Lung (tissue), 12 donors: ENCODE results near the gene ZCCHC24. TPM values are rescaled to one million over a fixed set of nuclear protein-coding genes. Genes with fewer than 3 reads are reported as not detected.

Experiments
- ATAC-seq: fragments of 200-7000 bp; cut with Tn5 transposase; one replicate; pipeline ENCODE4 v1.9.1; 2020; ENCODE audit warnings: moderate number of reproducible peaks; ENCODE audit not compliant: insufficient read depth, low FRiP score
- DNase-seq, 3 donors: peaks; one replicate each; pipeline ENCODE4 v3.0.0-alpha.2; 2013 to 2017
- H3K27ac ChIP-seq, 2 donors: one replicate each; pipeline ENCODE4 v1.5.1; 2013; ENCODE audit warnings: mild to moderate bottlenecking in 2 of 2, moderate library complexity in 2 of 2, control low read depth in 1 of 2, inconsistent platforms in 1 of 2, low read depth in 1 of 2, low read length in 1 of 2
- H3K27me3 ChIP-seq, 3 donors: one replicate each; pipeline ENCODE4 v1.5.1; 2013; ENCODE audit warnings: low read length in 2 of 3; ENCODE audit not compliant: control insufficient read depth in 3 of 3, insufficient read depth in 3 of 3
- H3K36me3 ChIP-seq, 4 donors: one replicate each; pipeline ENCODE4 v1.5.1; 2013; ENCODE audit warnings: low read length in 4 of 4, mild to moderate bottlenecking in 1 of 4, moderate library complexity in 1 of 4; ENCODE audit not compliant: control insufficient read depth in 4 of 4, insufficient read depth in 4 of 4
- H3K4me1 ChIP-seq, 5 donors: one replicate each; pipeline ENCODE4 v1.5.1; 2013; ENCODE audit warnings: low read length in 5 of 5, mild to moderate bottlenecking in 2 of 5, moderate library complexity in 1 of 5; ENCODE audit not compliant: control insufficient read depth in 5 of 5, insufficient read depth in 5 of 5
- H3K4me3 ChIP-seq: one replicate; pipeline ENCODE4 v1.5.1; 2013; ENCODE audit warnings: mild to moderate bottlenecking, control low read depth, moderate library complexity
- H3K9ac ChIP-seq, 2 donors: one replicate each; pipeline ENCODE4 v1.5.1; 2013; ENCODE audit warnings: low read length in 2 of 2, control low read depth in 1 of 2; ENCODE audit not compliant: insufficient read depth in 1 of 2
- H3K9me3 ChIP-seq, 4 donors: one replicate each; pipeline ENCODE4 v1.5.1; 2013; ENCODE audit warnings: low read length in 3 of 4, mild to moderate bottlenecking in 1 of 4, moderate library complexity in 1 of 4; ENCODE audit not compliant: control insufficient read depth in 4 of 4, insufficient read depth in 3 of 4
- WGBS, 2 donors: extraction: QIAGEN DNeasy Blood & Tissue Kit; methylation state at CpG; one replicate each; pipeline ENCODE4 v1.1.7; 2013; 5-methylcytosine and 5-hydroxymethylcytosine counted together
- polyA plus RNA-seq, 2 donors: library from polyadenylated mRNA; stranded (reverse); fragments of 200-250 nt; gene quantifications; one replicate each; pipeline ENCODE4 v1.2.1, GENCODE V29; 2013
- total RNA-seq, 2 donors: library from RNA; depleted of rRNA in 1 of 2; stranded (reverse); fragments of >200 nt in 1 of 2; gene quantifications; one replicate each; pipeline ENCODE4 v1.2.1, GENCODE V29; 2014 to 2021
- TF ChIP-seq, protein P1 (sequence below): IDR thresholded peaks from 2 replicates; pipeline ENCODE4 v1.5.1; 2012; ENCODE audit warnings: mild to moderate bottlenecking; ENCODE audit errors: control extremely low read depth, extremely low read depth
- donor health status: control.
- donor health status: control.
- donor health status: Bipolar disorder and iron deficiency.
- donor health status: healthy.
- donor health status: DM: yes; HTN: yes; CAD: no.

The ZCCHC24 gene
- total and polyA plus RNA-seq, 4 donors = 10.4 to 33.5 (median 13.5) TPM

GRCh38 chr10:79380946-79381721 lies 64.3 kb downstream of the ZCCHC24 start:
- WGBS, 2 donors = 73 to 88% methylated on average over 9 of the region's 9 CpGs
- TF ChIP-seq, protein P1, sequence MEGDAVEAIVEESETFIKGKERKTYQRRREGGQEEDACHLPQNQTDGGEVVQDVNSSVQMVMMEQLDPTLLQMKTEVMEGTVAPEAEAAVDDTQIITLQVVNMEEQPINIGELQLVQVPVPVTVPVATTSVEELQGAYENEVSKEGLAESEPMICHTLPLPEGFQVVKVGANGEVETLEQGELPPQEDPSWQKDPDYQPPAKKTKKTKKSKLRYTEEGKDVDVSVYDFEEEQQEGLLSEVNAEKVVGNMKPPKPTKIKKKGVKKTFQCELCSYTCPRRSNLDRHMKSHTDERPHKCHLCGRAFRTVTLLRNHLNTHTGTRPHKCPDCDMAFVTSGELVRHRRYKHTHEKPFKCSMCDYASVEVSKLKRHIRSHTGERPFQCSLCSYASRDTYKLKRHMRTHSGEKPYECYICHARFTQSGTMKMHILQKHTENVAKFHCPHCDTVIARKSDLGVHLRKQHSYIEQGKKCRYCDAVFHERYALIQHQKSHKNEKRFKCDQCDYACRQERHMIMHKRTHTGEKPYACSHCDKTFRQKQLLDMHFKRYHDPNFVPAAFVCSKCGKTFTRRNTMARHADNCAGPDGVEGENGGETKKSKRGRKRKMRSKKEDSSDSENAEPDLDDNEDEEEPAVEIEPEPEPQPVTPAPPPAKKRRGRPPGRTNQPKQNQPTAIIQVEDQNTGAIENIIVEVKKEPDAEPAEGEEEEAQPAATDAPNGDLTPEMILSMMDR = no peak
- Histone ChIP-seq H3K27ac (peak overlapping the region in 1 of 2 donors; percentile 83), H3K9me3 (no peaks in the 10 kb centered on the region), H3K27me3 (no peaks in the 10 kb centered on the region), H3K36me3 (peaks cover 0 to 6% (median 2%) of the 10 kb centered on the region in 4 donors), H3K4me1 (peaks cover 13 to 43% (median 20%) of the 10 kb centered on the region in 5 donors), H3K9ac (no peak overlapping the region), H3K4me3 (no peak overlapping the region)
- DNase-seq (peak in 2 of 3 donors; percentile 9 to 43), ATAC-seq (no peak)

GRCh38 chr10:79380125-79380945 lies 65.1 kb downstream of the ZCCHC24 start:
- Histone ChIP-seq H3K9ac (no peak overlapping the region), H3K9me3 (no peaks in the 10 kb centered on the region), H3K27me3 (no peaks in the 10 kb centered on the region), H3K4me1 (peaks cover 13 to 43% (median 20%) of the 10 kb centered on the region in 5 donors), H3K4me3 (no peak overlapping the region), H3K27ac (peak overlapping the region in 1 of 2 donors; percentile 90), H3K36me3 (peaks cover 0 to 4% (median 1%) of the 10 kb centered on the region in 4 donors)
- no peak for ATAC-seq
- WGBS, 2 donors = 63 to 77% methylated on average over 14 of the region's 14 CpGs
- TF ChIP-seq, protein P1 = no peak
- peak; percentile 73 to 90 (median 81) for DNase-seq

- TF ChIP-seq, protein P1 = no peak
- Histone ChIP-seq H3K4me3 (no peak overlapping the region), H3K9me3 (no peaks in the 10 kb centered on the region), H3K4me1 (peaks cover 14 to 43% (median 20%) of the 10 kb centered on the region in 5 donors), H3K27me3 (no peaks in the 10 kb centered on the region), H3K27ac (peak overlapping the region in 1 of 2 donors; percentile 90), H3K9ac (no peak overlapping the region), H3K36me3 (peaks cover 0 to 4% (median 1%) of the 10 kb centered on the region in 4 donors)
- 67 to 81% methylated on average over 9 of the region's 9 CpGs for WGBS, 2 donors
- DNase-seq = peak; percentile 50 to 68 (median 64)
- ATAC-seq = no peak
Observed at GRCh38 chr10:79379512-79380124, 65.8 kb downstream of the ZCCHC24 start.
